Breast epithelium (tissue), 4 donors: ENCODE data around the gene PDHX. TPM values are rescaled to one million over a fixed set of nuclear protein-coding genes. Genes with fewer than 3 reads are reported as not detected.
"Not testable (repeated sequence)": the region's sequence is repeated elsewhere in the genome, so short reads cannot be mapped to it uniquely, and the experiment has no call there.

Experiments used
- DNase-seq, 2 donors: peaks; one replicate each; pipeline ENCODE4 v3.0.0-alpha.2; 2019; ENCODE audit warnings: low spot score in 2 of 2
- H3K27ac ChIP-seq, 2 donors: fragments of 200-600 bp; sonication (generic) in 1 of 2; one replicate each; pipeline ENCODE4 v1.5.1; 2016 to 2019; ENCODE audit warnings: mild to moderate bottlenecking in 1 of 2
- H3K27me3 ChIP-seq, 2 donors: fragments of 200-600 bp; sonication (generic) in 1 of 2; one replicate each; pipeline versions ENCODE4 v1.5.1 to v1.6.0; 2017 to 2019; ENCODE audit warnings: control low read depth in 1 of 2, mild to moderate bottlenecking in 1 of 2
- H3K36me3 ChIP-seq: fragments of 200-600 bp; one replicate; pipeline ENCODE4 v1.5.1; 2019
- H3K4me1 ChIP-seq, 2 donors: fragments of 200-600 bp; sonication (generic); one replicate each; pipeline ENCODE4 v1.5.1; 2016 to 2019; ENCODE audit warnings: control low read depth in 1 of 2
- H3K4me3 ChIP-seq, 3 donors: fragments of 200-600 bp; sonication (generic); 1 replicate in 2 of 3; 2 replicates in 1 of 3; pipeline ENCODE4 v1.5.1; 2016 to 2019; ENCODE audit warnings: mild to moderate bottlenecking in 3 of 3, moderate library complexity in 2 of 3
- H3K9me3 ChIP-seq, 2 donors: fragments of 200-600 bp; sonication (generic) in 1 of 2; one replicate each; pipeline ENCODE4 v1.5.1; 2016 to 2019; ENCODE audit warnings: control low read depth in 1 of 2
- POLR2A ChIP-seq: fragments of 450-650 bp; IDR thresholded peaks from one replicate; pipeline ENCODE4 v1.6.1; 2016; ENCODE audit warnings: antibody characterized with exemption, mild to moderate bottlenecking, moderate library complexity
- POLR2AphosphoS5 ChIP-seq, 3 donors: sonication (generic); formaldehyde crosslinking; IDR thresholded peaks; one replicate each; pipeline ENCODE4 v1.6.1; 2017; ENCODE audit warnings: antibody characterized with exemption in 3 of 3
- intact Hi-C: fragments of 100-400 bp; cut with DNase I; formaldehyde crosslinking; loops from one replicate; pipeline ENCODE4 v1.15.1; 2023; ENCODE audit warnings: low total_unique reads
- total RNA-seq, 3 donors: library from RNA; depleted of rRNA; stranded (reverse); fragments of >200 nt; gene quantifications; one replicate each; pipeline ENCODE4 v1.1.0, GENCODE V29; 2016
- TF ChIP-seq, protein P1 (sequence below), 3 donors: fragments of 450-650 bp; IDR thresholded peaks; one replicate each; pipeline ENCODE4 v1.5.1; 2016 to 2017; ENCODE audit warnings: antibody characterized with exemption in 3 of 3, mild to moderate bottlenecking in 3 of 3, moderate library complexity in 3 of 3

PDHX gene
- total RNA-seq, 3 donors from 2014 or later = 32.1 to 42.7 (median 41.6) TPM

DNA sequence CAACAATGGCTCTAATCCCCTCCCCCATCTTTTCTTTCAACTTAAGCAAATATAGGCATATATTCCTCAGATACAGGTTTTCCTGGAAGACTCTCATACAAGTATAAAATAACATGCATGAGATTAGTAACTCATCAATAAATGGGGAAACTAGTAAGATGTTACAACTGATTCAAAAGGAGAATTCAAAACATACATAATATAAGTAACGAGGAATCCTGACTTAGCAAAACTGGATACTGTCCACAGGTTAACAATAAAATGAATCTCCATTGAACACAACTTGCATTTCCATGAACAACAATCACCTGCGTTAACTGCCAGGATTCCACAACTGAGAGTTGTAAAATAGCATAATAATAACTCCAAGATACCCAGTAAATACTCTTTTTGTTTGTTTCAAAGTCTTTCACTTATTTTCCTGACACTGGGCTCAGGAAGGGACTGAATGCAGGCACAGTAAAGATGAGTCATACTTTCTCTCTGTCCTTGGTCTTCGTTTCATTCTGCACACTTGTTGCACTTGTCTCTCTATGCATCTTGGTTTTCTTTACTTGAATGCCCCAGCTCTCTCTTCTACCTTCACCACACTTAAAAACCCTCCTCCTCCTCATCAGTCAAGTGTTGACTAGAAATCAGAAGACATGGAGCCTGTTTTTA lies 8.4 kb upstream of the PDHX start:
- Histone ChIP-seq H3K9me3 (no peaks in the 10 kb centered on the region), H3K27ac (no peak overlapping the region), H3K36me3 (no peaks in the 10 kb centered on the region), H3K4me3 (no peak overlapping the region), H3K4me1 (peaks cover 0 to 5% of the 10 kb centered on the region in 2 donors), H3K27me3 (no peaks in the 10 kb centered on the region)
- TF ChIP-seq POLR2AphosphoS5 (IDR thresholded peaks at IDR 0.05) (no peak), POLR2A (no peak)
- TF ChIP-seq, protein P1, sequence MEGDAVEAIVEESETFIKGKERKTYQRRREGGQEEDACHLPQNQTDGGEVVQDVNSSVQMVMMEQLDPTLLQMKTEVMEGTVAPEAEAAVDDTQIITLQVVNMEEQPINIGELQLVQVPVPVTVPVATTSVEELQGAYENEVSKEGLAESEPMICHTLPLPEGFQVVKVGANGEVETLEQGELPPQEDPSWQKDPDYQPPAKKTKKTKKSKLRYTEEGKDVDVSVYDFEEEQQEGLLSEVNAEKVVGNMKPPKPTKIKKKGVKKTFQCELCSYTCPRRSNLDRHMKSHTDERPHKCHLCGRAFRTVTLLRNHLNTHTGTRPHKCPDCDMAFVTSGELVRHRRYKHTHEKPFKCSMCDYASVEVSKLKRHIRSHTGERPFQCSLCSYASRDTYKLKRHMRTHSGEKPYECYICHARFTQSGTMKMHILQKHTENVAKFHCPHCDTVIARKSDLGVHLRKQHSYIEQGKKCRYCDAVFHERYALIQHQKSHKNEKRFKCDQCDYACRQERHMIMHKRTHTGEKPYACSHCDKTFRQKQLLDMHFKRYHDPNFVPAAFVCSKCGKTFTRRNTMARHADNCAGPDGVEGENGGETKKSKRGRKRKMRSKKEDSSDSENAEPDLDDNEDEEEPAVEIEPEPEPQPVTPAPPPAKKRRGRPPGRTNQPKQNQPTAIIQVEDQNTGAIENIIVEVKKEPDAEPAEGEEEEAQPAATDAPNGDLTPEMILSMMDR (IDR thresholded peaks at IDR 0.05) = no peak
- intact Hi-C loops = no loop called here
- DNase-seq = no peak

DNA sequence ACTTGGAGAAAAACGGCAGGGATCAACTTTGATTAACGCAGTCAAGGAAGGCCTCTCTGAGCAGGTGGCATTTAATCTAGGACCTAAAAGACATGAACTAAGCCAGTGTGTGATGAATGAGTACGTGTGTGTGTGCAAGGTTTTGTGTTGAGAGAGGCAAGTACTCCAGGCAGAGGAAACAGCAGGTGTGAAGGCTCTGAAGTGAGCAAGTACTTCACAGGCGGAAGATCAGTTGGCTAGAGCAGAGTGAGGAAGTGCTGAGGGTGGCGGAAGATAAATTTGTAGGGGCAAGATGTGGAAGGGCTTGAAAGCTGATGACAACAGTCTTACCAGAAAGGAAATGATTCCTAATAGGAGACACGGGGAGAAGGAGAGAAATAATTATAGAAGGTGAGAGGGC lies 7.0 kb upstream of the PDHX start:
- intact Hi-C loops = no loop called here
- H3K27me3 ChIP-seq = no peaks in the 10 kb centered on the region
- peaks cover 0 to 5% of the 10 kb centered on the region in 2 donors for H3K4me1 ChIP-seq
- H3K4me3 ChIP-seq = no peak overlapping the region
- TF ChIP-seq, protein P1 (IDR thresholded peaks at IDR 0.05) = no peak
- TF ChIP-seq POLR2A (no peak), POLR2AphosphoS5 (IDR thresholded peaks at IDR 0.05) (no peak)
- H3K36me3 ChIP-seq = no peaks in the 10 kb centered on the region
- no peaks in the 10 kb centered on the region for H3K9me3 ChIP-seq
- H3K27ac ChIP-seq = peak overlapping the region; percentile 8 to 73
- DNase-seq = no peak

DNA sequence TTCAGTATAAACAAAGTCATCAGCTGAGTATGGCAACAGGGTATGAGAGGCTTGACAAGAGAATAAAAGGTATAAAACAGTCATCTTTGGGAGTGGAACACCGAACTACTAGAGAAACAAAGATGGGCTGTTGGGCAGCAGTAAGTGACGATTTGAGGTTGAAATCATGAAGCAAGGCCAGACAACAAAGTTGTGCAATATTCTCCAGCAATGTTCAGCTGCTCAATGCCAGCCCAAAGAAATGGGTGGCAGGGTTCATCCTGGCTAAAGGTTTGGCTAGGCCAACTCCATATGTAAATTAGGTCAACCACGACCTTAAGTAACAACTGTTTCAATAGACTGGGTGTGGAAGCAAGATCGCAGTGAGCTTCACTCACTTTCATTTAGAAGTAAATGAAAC lies 6.5 kb upstream of the PDHX start:
- no peak for DNase-seq
- Histone ChIP-seq H3K36me3 (no peaks in the 10 kb centered on the region), H3K27ac (peak overlapping the region; percentile 8 to 73), H3K27me3 (no peaks in the 10 kb centered on the region), H3K9me3 (no peaks in the 10 kb centered on the region), H3K4me3 (no peak overlapping the region), H3K4me1 (peaks cover 0 to 5% of the 10 kb centered on the region in 2 donors)
- intact Hi-C loops = no loop called here
- peak in 1 of 3 donors; percentile 30 for TF ChIP-seq POLR2AphosphoS5 (IDR thresholded peaks at IDR 0.05)
- TF ChIP-seq, protein P1 (IDR thresholded peaks at IDR 0.05) = no peak
- TF ChIP-seq POLR2A = no peak

DNA sequence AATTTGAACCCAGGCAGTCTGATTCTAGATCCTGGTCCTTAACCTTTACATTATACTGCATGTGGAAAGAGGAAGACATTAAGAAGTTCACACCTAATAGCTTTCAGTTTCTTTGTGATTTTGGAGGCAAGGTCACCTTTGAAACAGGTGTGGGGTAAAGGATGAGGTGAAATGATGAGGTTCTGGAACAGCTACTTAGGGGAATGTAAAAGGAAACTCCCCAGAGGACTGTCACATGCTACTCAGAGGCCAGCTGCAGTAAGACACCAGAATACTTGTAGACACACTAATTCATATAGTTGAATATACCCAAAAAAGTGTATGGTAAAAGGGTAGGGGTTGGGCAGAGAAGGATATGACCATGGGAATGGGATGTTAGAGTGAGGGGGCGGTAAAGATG lies 5.6 kb upstream of the PDHX start:
- no peaks in the 10 kb centered on the region for H3K9me3 ChIP-seq
- peaks cover 0 to 5% of the 10 kb centered on the region in 2 donors for H3K4me1 ChIP-seq
- H3K27me3 ChIP-seq = no peaks in the 10 kb centered on the region
- H3K27ac ChIP-seq = peak overlapping the region in 1 of 2 donors; percentile 73
- DNase-seq = no peak
- no peak overlapping the region for H3K4me3 ChIP-seq
- intact Hi-C loops = no loop called here
- TF ChIP-seq, protein P1 (IDR thresholded peaks at IDR 0.05) = no peak
- no peak for TF ChIP-seq POLR2A
- TF ChIP-seq POLR2AphosphoS5 (IDR thresholded peaks at IDR 0.05) = no peak
- H3K36me3 ChIP-seq = no peaks in the 10 kb centered on the region

DNA sequence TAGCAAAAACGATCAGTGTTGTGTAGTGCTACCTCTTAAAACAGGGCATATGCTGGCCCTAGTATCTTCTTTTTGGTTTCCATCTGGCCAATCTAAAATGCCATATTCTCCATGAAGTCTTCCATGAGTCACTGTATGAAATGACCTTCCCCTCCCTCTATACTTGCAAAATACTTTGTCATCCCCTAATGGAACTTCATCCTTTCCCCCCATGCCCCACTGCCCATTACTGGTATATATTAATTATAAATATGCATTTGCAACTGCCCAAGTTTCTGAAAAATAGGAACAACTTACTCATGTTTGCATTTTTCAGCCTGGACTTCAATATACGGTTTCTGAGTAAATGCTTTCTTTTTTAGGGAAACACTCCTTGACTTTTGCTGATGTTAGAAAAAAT lies 4.7 kb upstream of the PDHX start:
- Histone ChIP-seq H3K27ac (no peak overlapping the region), H3K4me3 (no peak overlapping the region), H3K27me3 (no peaks in the 10 kb centered on the region), H3K36me3 (no peaks in the 10 kb centered on the region), H3K4me1 (peaks cover 0 to 5% of the 10 kb centered on the region in 2 donors), H3K9me3 (no peaks in the 10 kb centered on the region)
- no peak for DNase-seq
- TF ChIP-seq, protein P1 (IDR thresholded peaks at IDR 0.05) = no peak
- TF ChIP-seq POLR2AphosphoS5 (IDR thresholded peaks at IDR 0.05) (no peak), POLR2A (no peak)
- intact Hi-C loops = no loop called here

DNA sequence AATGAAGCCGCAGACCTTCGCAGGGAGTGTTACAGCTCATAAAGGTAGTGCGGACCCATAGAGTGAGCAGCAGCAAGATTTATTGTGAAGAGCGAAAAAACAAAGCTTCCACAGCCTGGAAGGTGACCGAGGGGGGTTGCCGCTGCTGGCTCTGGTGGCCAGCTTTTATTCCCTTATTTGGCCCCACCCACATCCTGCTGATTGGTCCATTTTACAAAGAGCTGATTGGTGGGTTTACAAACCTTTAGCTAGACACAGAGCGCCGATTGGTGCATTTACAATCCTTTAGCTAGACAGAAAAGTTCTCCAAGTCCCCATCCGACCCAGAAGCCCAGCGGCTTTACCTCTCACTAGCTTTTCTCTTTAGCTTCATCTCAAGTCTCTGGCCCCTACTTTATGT lies 2.9 kb upstream of the PDHX start:
- DNase-seq, H3K4me1 ChIP-seq, H3K27ac ChIP-seq, H3K27me3 ChIP-seq, H3K36me3 ChIP-seq, H3K9me3 ChIP-seq, intact Hi-C loops, H3K4me3 ChIP-seq: not testable (repeated sequence)
